ENCODE data around the gene JAM2. TPM values are rescaled to one million over a fixed set of nuclear protein-coding genes. Genes with fewer than 3 reads are reported as not detected.
A peak's percentile ranks its signal among the peaks of the same experiment; 100 is the strongest.
"Not testable (repeated sequence)": the region's sequence is repeated elsewhere in the genome, so short reads cannot be mapped to it uniquely, and the experiment has no call there.

Gene JAM2
- total RNA-seq, 1 donor from 2014 or later = 9.1 TPM

GRCh38 chr21:25682382-25682781 lies 43.3 kb downstream of the JAM2 start:
- Histone ChIP-seq H3K9me3 (no peaks in the 10 kb centered on the region), H3K27me3 (no peaks in the 10 kb centered on the region), H3K4me1 (peaks cover 7% of the 10 kb centered on the region), H3K36me3 (no peaks in the 10 kb centered on the region), H3K4me3 (no peak overlapping the region), H3K27ac (no peak overlapping the region)
- TF ChIP-seq POLR2A (IDR thresholded peaks at IDR 0.05) = no peak
- no peak for TF ChIP-seq POLR2AphosphoS5 (IDR thresholded peaks at IDR 0.05; ENCODE audit: insufficient read depth in 1 of 2, low read depth in 1 of 2)
- DNase-seq (ENCODE audit: extremely low spot score in 2 of 2) = no peak
- intact Hi-C loops (cut with DNase I) = no loop called here

- H3K4me1 ChIP-seq = peaks cover 7% of the 10 kb centered on the region
- no peaks in the 10 kb centered on the region for H3K9me3 ChIP-seq
- H3K27ac ChIP-seq = no peak overlapping the region
- H3K4me3 ChIP-seq = no peak overlapping the region
- H3K36me3 ChIP-seq = no peaks in the 10 kb centered on the region
- no peaks in the 10 kb centered on the region for H3K27me3 ChIP-seq
- intact Hi-C loops (cut with DNase I) = no loop called here
- TF ChIP-seq POLR2A (IDR thresholded peaks at IDR 0.05) (no peak), POLR2AphosphoS5 (IDR thresholded peaks at IDR 0.05; ENCODE audit: insufficient read depth in 1 of 2, low read depth in 1 of 2) (no peak), CTCF (IDR thresholded peaks at IDR 0.05) (no peak)
- no peak for DNase-seq (ENCODE audit: extremely low spot score in 2 of 2)
Observed at GRCh38 chr21:25687787-25688186, 48.7 kb downstream of the JAM2 start.

GRCh38 chr21:25688275-25689155 lies 49.5 kb downstream of the JAM2 start:
- Histone ChIP-seq H3K27me3 (no peaks in the 10 kb centered on the region), H3K36me3 (no peaks in the 10 kb centered on the region), H3K9me3 (no peaks in the 10 kb centered on the region), H3K27ac (no peak overlapping the region), H3K4me3 (no peak overlapping the region), H3K4me1 (peaks cover 7% of the 10 kb centered on the region)
- TF ChIP-seq POLR2AphosphoS5 (IDR thresholded peaks at IDR 0.05; ENCODE audit: insufficient read depth in 1 of 2, low read depth in 1 of 2) (peak in 1 of 2 donors; percentile 37), POLR2A (IDR thresholded peaks at IDR 0.05) (no peak), CTCF (IDR thresholded peaks at IDR 0.05) (no peak)
- DNase-seq (ENCODE audit: extremely low spot score in 2 of 2) = no peak
- intact Hi-C loops (cut with DNase I) = no loop called here

- Histone ChIP-seq H3K27me3 (no peaks in the 10 kb centered on the region), H3K9me3 (no peaks in the 10 kb centered on the region), H3K36me3 (no peaks in the 10 kb centered on the region), H3K4me1 (peaks cover 7% of the 10 kb centered on the region), H3K27ac (no peak overlapping the region), H3K4me3 (no peak overlapping the region)
- TF ChIP-seq CTCF (IDR thresholded peaks at IDR 0.05) (no peak), POLR2A (IDR thresholded peaks at IDR 0.05) (no peak), POLR2AphosphoS5 (IDR thresholded peaks at IDR 0.05; ENCODE audit: insufficient read depth in 1 of 2, low read depth in 1 of 2) (no peak)
- DNase-seq (ENCODE audit: extremely low spot score in 2 of 2) = no peak
- intact Hi-C loops (cut with DNase I) = no loop called here
Observed at GRCh38 chr21:25689226-25689625, 50.2 kb downstream of the JAM2 start.

GRCh38 chr21:25691976-25692375 lies 52.9 kb downstream of the JAM2 start:
- Histone ChIP-seq H3K9me3 (no peaks in the 10 kb centered on the region), H3K27ac (no peak overlapping the region), H3K36me3 (no peaks in the 10 kb centered on the region), H3K4me3 (no peak overlapping the region), H3K27me3 (no peaks in the 10 kb centered on the region), H3K4me1 (no peaks in the 10 kb centered on the region)
- DNase-seq (ENCODE audit: extremely low spot score in 2 of 2) = no peak
- no peak for TF ChIP-seq POLR2A (IDR thresholded peaks at IDR 0.05)
- no peak for TF ChIP-seq CTCF (IDR thresholded peaks at IDR 0.05)
- TF ChIP-seq POLR2AphosphoS5 (IDR thresholded peaks at IDR 0.05; ENCODE audit: insufficient read depth in 1 of 2, low read depth in 1 of 2) = no peak
- intact Hi-C loops (cut with DNase I) = no loop called here

GRCh38 chr21:25695461-25695860 lies 56.4 kb downstream of the JAM2 start:
- H3K27me3 ChIP-seq; intact Hi-C loops (cut with DNase I); H3K4me1 ChIP-seq; H3K27ac ChIP-seq; H3K36me3 ChIP-seq; H3K9me3 ChIP-seq; H3K4me3 ChIP-seq; DNase-seq (ENCODE audit: extremely low spot score in 2 of 2): not testable (repeated sequence)

Data from vagina (tissue), 2 donors.